BLaER1 (cell line): Measurements from ENCODE around the gene TTC7B.
A peak's percentile ranks its signal among the peaks of the same experiment; 100 is the strongest.
"Not testable (repeated sequence)": the region's sequence is repeated elsewhere in the genome, so short reads cannot be mapped to it uniquely, and the experiment has no call there.

Source experiments
- H3K27ac ChIP-seq: shearing (Covaris generic); formaldehyde crosslinking; 2 replicates; pipeline ENCODE4 v1.8.1; 2022
- H3K27me3 ChIP-seq: shearing (Covaris generic); formaldehyde crosslinking; 2 replicates; pipeline ENCODE4 v1.8.1; 2022
- H3K36me3 ChIP-seq: shearing (Covaris generic); formaldehyde crosslinking; 2 replicates; pipeline ENCODE4 v1.8.1; 2022
- H3K4me1 ChIP-seq: shearing (Covaris generic); formaldehyde crosslinking; 2 replicates; pipeline ENCODE4 v1.8.1; 2022
- H3K4me2 ChIP-seq: shearing (Covaris generic); formaldehyde crosslinking; 2 replicates; pipeline ENCODE4 v1.8.1; 2022
- H3K4me3 ChIP-seq: shearing (Covaris generic); formaldehyde crosslinking; 2 replicates; pipeline ENCODE4 v1.8.1; 2022
- H3K9ac ChIP-seq: shearing (Covaris generic); formaldehyde crosslinking; 2 replicates; pipeline ENCODE4 v1.8.1; 2022
- H3K9me3 ChIP-seq: shearing (Covaris generic); formaldehyde crosslinking; 2 replicates; pipeline ENCODE4 v1.8.1; 2022
- H4K20me1 ChIP-seq: shearing (Covaris generic); formaldehyde crosslinking; 2 replicates; pipeline ENCODE4 v1.8.1; 2022
- Cebpa-rat ChIP-seq: shearing (Covaris generic); IDR thresholded peaks from 2 replicates; pipeline ENCODE4 v1.8.1; 2022

The TTC7B gene, protein sequence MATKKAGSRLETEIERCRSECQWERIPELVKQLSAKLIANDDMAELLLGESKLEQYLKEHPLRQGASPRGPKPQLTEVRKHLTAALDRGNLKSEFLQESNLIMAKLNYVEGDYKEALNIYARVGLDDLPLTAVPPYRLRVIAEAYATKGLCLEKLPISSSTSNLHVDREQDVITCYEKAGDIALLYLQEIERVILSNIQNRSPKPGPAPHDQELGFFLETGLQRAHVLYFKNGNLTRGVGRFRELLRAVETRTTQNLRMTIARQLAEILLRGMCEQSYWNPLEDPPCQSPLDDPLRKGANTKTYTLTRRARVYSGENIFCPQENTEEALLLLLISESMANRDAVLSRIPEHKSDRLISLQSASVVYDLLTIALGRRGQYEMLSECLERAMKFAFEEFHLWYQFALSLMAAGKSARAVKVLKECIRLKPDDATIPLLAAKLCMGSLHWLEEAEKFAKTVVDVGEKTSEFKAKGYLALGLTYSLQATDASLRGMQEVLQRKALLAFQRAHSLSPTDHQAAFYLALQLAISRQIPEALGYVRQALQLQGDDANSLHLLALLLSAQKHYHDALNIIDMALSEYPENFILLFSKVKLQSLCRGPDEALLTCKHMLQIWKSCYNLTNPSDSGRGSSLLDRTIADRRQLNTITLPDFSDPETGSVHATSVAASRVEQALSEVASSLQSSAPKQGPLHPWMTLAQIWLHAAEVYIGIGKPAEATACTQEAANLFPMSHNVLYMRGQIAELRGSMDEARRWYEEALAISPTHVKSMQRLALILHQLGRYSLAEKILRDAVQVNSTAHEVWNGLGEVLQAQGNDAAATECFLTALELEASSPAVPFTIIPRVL

DNA sequence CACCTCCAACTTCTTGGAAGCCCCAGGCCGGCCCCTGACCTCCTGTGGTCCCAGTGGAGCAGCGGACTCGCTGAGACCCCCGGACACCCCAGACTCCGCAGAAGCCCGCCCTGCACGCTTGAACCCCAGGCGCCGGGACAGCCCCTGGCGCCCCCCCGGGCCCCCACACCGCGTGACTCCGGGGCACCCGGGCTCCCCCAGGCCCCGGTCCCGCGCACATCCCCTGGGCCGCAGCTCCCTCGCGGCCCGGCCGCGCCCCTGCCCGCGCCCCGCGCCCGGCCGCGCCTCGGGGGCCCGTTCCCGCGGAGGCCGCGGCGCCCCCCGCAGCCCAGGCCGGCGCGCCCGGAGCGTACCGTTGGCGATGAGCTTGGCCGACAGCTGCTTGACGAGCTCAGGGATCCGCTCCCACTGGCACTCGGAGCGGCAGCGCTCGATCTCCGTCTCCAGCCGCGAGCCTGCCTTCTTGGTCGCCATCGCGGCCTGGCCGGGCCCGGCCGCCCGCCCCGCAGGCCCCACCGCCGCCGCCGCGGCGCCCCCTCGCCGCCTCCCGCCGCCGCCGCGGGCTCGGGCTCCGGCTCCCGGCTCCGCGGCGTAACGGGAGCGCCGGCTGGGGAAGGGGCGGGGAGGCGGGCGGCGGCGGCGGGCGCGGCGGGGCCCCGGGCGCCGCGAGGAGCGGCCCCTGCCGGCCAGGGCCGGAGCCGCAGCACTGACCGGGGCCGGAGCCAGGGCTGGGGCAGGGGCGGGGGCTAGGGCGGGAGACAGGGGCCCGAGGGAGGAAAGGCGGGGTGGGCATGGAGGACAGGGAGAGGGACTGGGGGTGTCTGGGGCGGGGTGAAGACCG is at the start of gene TTC7B:
Gene TTC7B (minus strand): TSS at position 609 of the 841 bp plus-strand sequence. CDS start 135 bp downstream, at position 474.
- Histone ChIP-seq H3K27ac (peak within 1 kb of the TSS; percentile 86), H3K4me2 (peak within 1 kb of the TSS; percentile 90), H3K9ac (peak within 1 kb of the TSS; percentile 85)

GRCh38 chr14:90864741-90865140 is 48.5 kb upstream of the TTC7B start:
- no peak for TF ChIP-seq Cebpa-rat
- no peaks in the 10 kb centered on the region for H3K9me3 ChIP-seq
- H3K36me3 ChIP-seq = no peaks in the 10 kb centered on the region
- H3K9ac ChIP-seq = no peak overlapping the region
- H4K20me1 ChIP-seq = no peaks in the 10 kb centered on the region
- H3K27ac ChIP-seq = no peak overlapping the region
- H3K4me3 ChIP-seq = no peak overlapping the region
- no peaks in the 10 kb centered on the region for H3K27me3 ChIP-seq
- no peak overlapping the region for H3K4me2 ChIP-seq
- no peaks in the 10 kb centered on the region for H3K4me1 ChIP-seq

More for the DNA sequence above, at the start of gene TTC7B:
- Histone ChIP-seq H3K4me3 (peak within 1 kb of the TSS; percentile 78), H3K4me1 (peaks cover 28% of the 10 kb centered on the region), H3K36me3 (no peaks in the 10 kb centered on the region), H3K9me3 (no peaks in the 10 kb centered on the region), H4K20me1 (peaks cover 24% of the 10 kb centered on the region; the same call in 1 of the 2 replicates), H3K27me3 (no peaks in the 10 kb centered on the region)
- TF ChIP-seq Cebpa-rat = no peak

DNA sequence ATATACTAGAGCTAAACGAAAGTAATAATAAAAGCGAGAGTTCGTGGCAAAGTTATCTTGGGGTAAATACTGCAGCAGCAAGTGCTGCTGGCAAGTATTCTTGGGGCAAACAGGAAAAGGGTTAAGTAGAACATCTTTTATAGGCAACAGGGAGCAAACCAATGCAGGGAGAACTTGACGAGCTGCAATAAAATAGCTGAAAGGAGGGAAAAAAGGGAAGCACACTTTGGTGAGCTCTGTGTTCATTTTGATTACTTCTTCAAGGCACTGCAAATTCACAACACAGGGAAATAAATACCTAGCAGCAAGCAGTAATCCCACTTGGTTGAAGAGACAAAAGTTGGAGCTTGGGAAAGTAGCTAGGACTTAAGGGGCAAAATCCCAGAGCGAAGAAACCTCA is 42.3 kb upstream of the TTC7B start:
- no peaks in the 10 kb centered on the region for H3K9me3 ChIP-seq
- no peak for TF ChIP-seq Cebpa-rat
- H3K9ac ChIP-seq = no peak overlapping the region
- no peaks in the 10 kb centered on the region for H3K4me1 ChIP-seq
- no peaks in the 10 kb centered on the region for H4K20me1 ChIP-seq
- no peaks in the 10 kb centered on the region for H3K36me3 ChIP-seq
- H3K27ac ChIP-seq = no peak overlapping the region
- H3K27me3 ChIP-seq = no peaks in the 10 kb centered on the region
- H3K4me2 ChIP-seq = no peak overlapping the region
- no peak overlapping the region for H3K4me3 ChIP-seq

- no peaks in the 10 kb centered on the region for H3K4me1 ChIP-seq
- H3K4me2 ChIP-seq = no peak overlapping the region
- H3K9ac ChIP-seq = no peak overlapping the region
- H3K4me3 ChIP-seq = no peak overlapping the region
- no peak for TF ChIP-seq Cebpa-rat
- no peaks in the 10 kb centered on the region for H3K36me3 ChIP-seq
- H4K20me1 ChIP-seq = no peaks in the 10 kb centered on the region
- no peak overlapping the region for H3K27ac ChIP-seq
- no peaks in the 10 kb centered on the region for H3K27me3 ChIP-seq
- H3K9me3 ChIP-seq = no peaks in the 10 kb centered on the region
These were observed 41.6 kb upstream of the TTC7B start for GRCh38 chr14:90857866-90858265.

GRCh38 chr14:90856115-90856514 is 39.9 kb upstream of the TTC7B start:
- H3K36me3 ChIP-seq, H4K20me1 ChIP-seq, H3K4me3 ChIP-seq, H3K4me1 ChIP-seq, H3K27ac ChIP-seq, H3K4me2 ChIP-seq, H3K9ac ChIP-seq, H3K9me3 ChIP-seq, H3K27me3 ChIP-seq: not testable (repeated sequence)

DNA sequence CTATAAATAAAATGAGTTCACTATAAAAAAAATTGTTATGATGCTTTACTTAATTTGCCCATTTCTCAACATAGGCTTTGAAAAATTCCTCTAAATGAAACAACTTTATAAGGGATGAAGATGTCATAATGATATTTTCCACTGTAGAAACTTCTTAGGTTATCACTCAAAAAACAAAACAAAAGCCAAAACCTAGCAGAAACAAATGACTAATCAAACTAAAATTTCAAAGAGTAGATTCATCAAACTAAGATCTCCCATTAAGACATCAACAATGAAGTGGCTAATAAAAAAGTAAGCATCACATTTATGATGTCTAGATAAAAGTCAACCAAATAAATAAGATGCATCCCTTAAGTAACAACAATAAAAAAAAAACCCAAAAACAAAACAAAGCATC is 36.9 kb upstream of the TTC7B start:
- H3K36me3 ChIP-seq = no peaks in the 10 kb centered on the region
- H3K9ac ChIP-seq = no peak overlapping the region
- no peaks in the 10 kb centered on the region for H4K20me1 ChIP-seq
- no peaks in the 10 kb centered on the region for H3K4me1 ChIP-seq
- H3K9me3 ChIP-seq = no peaks in the 10 kb centered on the region
- no peak overlapping the region for H3K4me2 ChIP-seq
- no peaks in the 10 kb centered on the region for H3K27me3 ChIP-seq
- no peak for TF ChIP-seq Cebpa-rat
- H3K27ac ChIP-seq = no peak overlapping the region
- H3K4me3 ChIP-seq = no peak overlapping the region

DNA sequence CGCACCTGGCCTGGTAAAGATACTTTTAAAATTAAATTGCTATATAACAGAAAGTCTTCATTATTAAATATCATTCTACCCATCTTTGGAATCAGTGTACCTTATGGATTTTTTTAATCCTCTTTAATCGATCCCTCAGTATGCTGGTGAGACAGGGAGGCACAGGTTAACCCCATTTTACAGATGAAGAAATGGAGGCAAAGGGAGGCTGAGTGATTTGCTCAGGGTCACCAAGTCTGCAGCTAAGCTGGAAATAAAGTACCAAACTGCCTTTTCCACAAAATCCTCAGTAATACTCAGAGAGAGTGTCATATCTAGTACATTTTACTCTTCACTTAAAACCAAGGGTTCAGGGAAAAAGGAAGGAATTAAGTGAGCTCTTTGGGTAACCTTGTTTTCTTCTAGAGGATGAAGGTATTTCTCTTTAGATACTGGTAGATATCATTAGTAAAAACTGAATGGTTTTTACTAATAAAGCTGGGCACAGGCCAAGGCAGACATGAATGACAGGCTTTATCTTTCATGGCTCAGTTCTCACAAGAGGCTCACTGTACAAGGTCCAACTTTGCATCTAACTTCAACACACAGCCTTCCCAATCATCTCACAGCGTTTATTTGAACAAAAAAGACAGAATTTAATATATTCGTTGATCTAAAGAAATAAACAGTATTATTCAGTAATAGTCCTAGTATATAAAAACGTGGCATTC is 35.3 kb upstream of the TTC7B start:
- no peak overlapping the region for H3K4me2 ChIP-seq

GRCh38 chr14:90850487-90850886 is 34.3 kb upstream of the TTC7B start:
- H3K4me1 ChIP-seq = no peaks in the 10 kb centered on the region
- H3K36me3 ChIP-seq = no peaks in the 10 kb centered on the region
- no peaks in the 10 kb centered on the region for H4K20me1 ChIP-seq
- no peak overlapping the region for H3K4me2 ChIP-seq
- no peak overlapping the region for H3K27ac ChIP-seq
- H3K4me3 ChIP-seq = no peak overlapping the region
- TF ChIP-seq Cebpa-rat = no peak
- no peaks in the 10 kb centered on the region for H3K9me3 ChIP-seq
- no peaks in the 10 kb centered on the region for H3K27me3 ChIP-seq
- no peak overlapping the region for H3K9ac ChIP-seq

More for the DNA sequence above, 35.3 kb upstream of the TTC7B start:
- H3K27me3 ChIP-seq = no peaks in the 10 kb centered on the region
- no peaks in the 10 kb centered on the region for H4K20me1 ChIP-seq
- H3K9ac ChIP-seq = no peak overlapping the region
- H3K4me1 ChIP-seq = no peaks in the 10 kb centered on the region
- H3K27ac ChIP-seq = no peak overlapping the region
- no peaks in the 10 kb centered on the region for H3K9me3 ChIP-seq
- no peaks in the 10 kb centered on the region for H3K36me3 ChIP-seq
- no peak for TF ChIP-seq Cebpa-rat
- H3K4me3 ChIP-seq = no peak overlapping the region

DNA sequence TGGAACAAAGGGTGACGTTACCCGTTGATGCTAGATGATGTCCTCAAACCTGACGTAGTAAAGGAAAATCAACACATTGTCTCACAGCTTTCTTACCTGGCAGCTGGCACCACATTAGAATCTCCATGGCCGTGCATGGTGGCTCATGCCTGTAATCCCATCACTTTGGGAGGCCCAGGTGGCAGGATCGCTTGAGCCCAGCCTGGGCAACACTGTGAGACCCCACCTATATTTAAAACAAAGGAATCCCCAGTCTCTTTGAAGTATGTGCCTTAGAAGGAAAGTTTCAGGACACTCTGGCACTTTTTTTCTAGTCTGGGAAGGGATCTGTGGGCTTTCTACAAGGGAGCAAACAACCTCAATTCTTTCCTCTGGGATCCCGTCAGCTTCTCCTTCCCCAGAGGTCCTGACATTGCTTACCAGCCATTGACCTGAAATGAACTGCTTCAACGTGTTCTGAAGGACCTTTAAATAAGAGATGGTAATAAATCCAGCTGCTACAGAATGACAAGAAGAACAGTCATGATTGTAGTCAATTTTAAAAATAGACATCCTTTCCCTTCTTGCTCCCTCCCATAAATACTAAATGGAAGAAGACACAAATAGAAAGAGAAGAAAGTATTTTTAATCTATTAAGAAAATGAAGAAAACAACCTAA is 33.7 kb upstream of the TTC7B start:
- H3K9me3 ChIP-seq = no peaks in the 10 kb centered on the region
- TF ChIP-seq Cebpa-rat = no peak
- no peak overlapping the region for H3K4me3 ChIP-seq
- H3K9ac ChIP-seq = no peak overlapping the region
- no peaks in the 10 kb centered on the region for H3K36me3 ChIP-seq
- no peaks in the 10 kb centered on the region for H4K20me1 ChIP-seq
- H3K27me3 ChIP-seq = no peaks in the 10 kb centered on the region
- no peak overlapping the region for H3K27ac ChIP-seq
- H3K4me2 ChIP-seq = no peak overlapping the region
- H3K4me1 ChIP-seq = no peaks in the 10 kb centered on the region
